HCT116 (cell line): ENCODE measurements around the gene AGMAT. TPM values are rescaled to one million over a fixed set of nuclear protein-coding genes. Genes with fewer than 3 reads are reported as not detected.

Experiments
- ATAC-seq: fragments of 200-7000 bp; cut with Tn5 transposase; 2 replicates; pipeline ENCODE4 v1.9.1; 2020; ENCODE audit warnings: mild to moderate bottlenecking, moderate library complexity
- BruUV-seq: library from RNA; stranded (reverse); fragments of 400-500 nt; replicated peaks from 2 replicates; lab custom pipeline; 2021; lab: Mats Ljungman, UMichigan
- CTCF ChIA-PET: fragments of 300-600 bp; sonication (Branson Sonifier 250); formaldehyde crosslinking; loops from one replicate; lab custom pipeline; 2021; ENCODE audit warnings: antibody characterized with exemption; lab: Charles Lee
- POLR2A ChIA-PET: fragments of 300-600, 350-600 bp; sonication (Branson Sonifier 250); formaldehyde crosslinking; loops from one replicate; lab custom pipeline; 2021; ENCODE audit warnings: antibody characterized with exemption; lab: Charles Lee
- RAD21 ChIA-PET, 2 experiments: fragments of 300-600 bp; sonication (Branson Sonifier 250); formaldehyde crosslinking; loops; one replicate each; lab custom pipeline; 2023; ENCODE audit warnings: low total read pairs in 2 of 2; ENCODE audit not compliant: uncharacterized antibody in 2 of 2, unreplicated experiment in 2 of 2, low non-redundant PET in 1 of 2; lab: Charles Lee
- DNase-seq: peaks from one replicate; pipeline ENCODE4 v3.0.0-alpha.2; 2010; ENCODE audit warnings: low read depth, low spot score
- H2AFZ ChIP-seq: fragments of 200-600 bp; shearing (Covaris generic), sonication (generic); 2 replicates; pipeline ENCODE4 v1.6.1; 2017; ENCODE audit warnings: low read depth, mixed run types, mixed read lengths, antibody characterized with exemption, low read length; ENCODE audit not compliant: poor library complexity, severe bottlenecking
- H3K27ac ChIP-seq: 2 replicates; pipeline ENCODE4 v1.5.1; 2012; ENCODE audit warnings: low read depth, low read length
- H3K27me3 ChIP-seq: fragments of 200-600 bp; sonication (generic); 2 replicates; pipeline ENCODE4 v1.6.1; 2016; ENCODE audit warnings: mixed run types, low read length, mixed read lengths; ENCODE audit not compliant: insufficient read depth
- H3K36me3 ChIP-seq, 2 experiments: fragments of 200-500 bp in 1 of 2; fragments of 200-600 bp in 1 of 2; sonication (Bioruptor generic) in 1 of 2; sonication (generic) in 1 of 2; 2 replicates each; pipeline versions ENCODE4 v1.5.1 to v1.6.1; 2014 to 2016; ENCODE audit warnings: low read length in 2 of 2, inconsistent platforms in 1 of 2, mixed read lengths in 1 of 2, mixed run types in 1 of 2; ENCODE audit not compliant: insufficient read depth in 2 of 2, control insufficient read depth in 1 of 2
- H3K4me1 ChIP-seq, 2 experiments: fragments of 200-600 bp in 1 of 2; sonication (generic) in 1 of 2; 2 replicates each; pipeline versions ENCODE4 v1.5.1 to v1.6.1; 2012 to 2017; ENCODE audit warnings: low read length in 2 of 2, inconsistent platforms in 1 of 2, mild to moderate bottlenecking in 1 of 2, mixed read lengths in 1 of 2, mixed run types in 1 of 2, moderate library complexity in 1 of 2; ENCODE audit not compliant: insufficient read depth in 2 of 2, control insufficient read depth in 1 of 2
- H3K4me2 ChIP-seq: fragments of 200-600 bp; sonication (generic); 2 replicates; pipeline ENCODE4 v1.6.1; 2017; ENCODE audit warnings: mixed run types, low read length, mixed read lengths
- H3K4me3 ChIP-seq, 2 experiments: fragments of 200-600 bp in 1 of 2; sonication (generic) in 1 of 2; replicated peaks in 1 of 2; 2 replicates each; pipeline ENCODE4 v1.5.1; 2011 to 2016; ENCODE audit warnings: low read length in 2 of 2, control low read depth in 1 of 2, low read depth in 1 of 2, mild to moderate bottlenecking in 1 of 2, mixed read lengths in 1 of 2, mixed run types in 1 of 2
- H3K79me2 ChIP-seq: fragments of 200-600 bp; sonication (generic); 2 replicates; pipeline ENCODE4 v1.6.1; 2017; ENCODE audit warnings: mild to moderate bottlenecking, mixed run types, low read length, moderate library complexity, mixed read lengths; ENCODE audit not compliant: insufficient read depth
- H3K9ac ChIP-seq: fragments of 200-600 bp; sonication (generic); 2 replicates; pipeline ENCODE4 v1.6.1; 2016; ENCODE audit warnings: low read length, mixed read lengths
- H3K9me2 ChIP-seq: fragments of 200-600 bp; sonication (generic), shearing (Covaris generic); 2 replicates; pipeline ENCODE4 v1.6.1; 2017; ENCODE audit warnings: mixed run types, mild to moderate bottlenecking, moderate library complexity; ENCODE audit not compliant: insufficient read depth
- H3K9me3 ChIP-seq, 2 experiments: fragments of 200-500 bp in 1 of 2; fragments of 200-600 bp in 1 of 2; sonication (Bioruptor generic) in 1 of 2; sonication (generic) in 1 of 2; 2 replicates each; pipeline ENCODE4 v1.6.1; 2014 to 2017; ENCODE audit warnings: low read length in 2 of 2, mixed read lengths in 2 of 2, inconsistent platforms in 1 of 2, low read depth in 1 of 2, mild to moderate bottlenecking in 1 of 2, mixed run types in 1 of 2, moderate library complexity in 1 of 2; ENCODE audit not compliant: control insufficient read depth in 1 of 2, insufficient read depth in 1 of 2
- H4K20me1 ChIP-seq: fragments of 200-600 bp; sonication (generic), shearing (Covaris generic); 2 replicates; pipeline ENCODE4 v1.6.1; 2017; ENCODE audit warnings: mixed run types, mild to moderate bottlenecking, moderate library complexity; ENCODE audit not compliant: insufficient read depth
- CBX3 ChIP-seq: IDR thresholded peaks from 2 replicates; pipeline ENCODE4 v1.6.1; 2012; ENCODE audit warnings: low read depth
- EGR1 ChIP-seq: IDR thresholded peaks from 2 replicates; pipeline ENCODE4 v1.6.1; 2012; ENCODE audit warnings: low read depth
- ELF1 ChIP-seq: IDR thresholded peaks from 2 replicates; pipeline ENCODE4 v1.6.1; 2012; ENCODE audit warnings: low read depth, borderline replicate concordance
- EZH2phosphoT487 ChIP-seq: fragments of 200-600 bp; IDR thresholded peaks from 2 replicates; pipeline ENCODE4 v1.6.1; 2018; ENCODE audit warnings: antibody characterized with exemption, borderline replicate concordance
- FOSL1 ChIP-seq: IDR thresholded peaks from 2 replicates; pipeline ENCODE4 v1.6.1; 2012; ENCODE audit warnings: low read depth
- JUND ChIP-seq: IDR thresholded peaks from 2 replicates; pipeline ENCODE4 v1.6.1; 2012
- POLR2A ChIP-seq: IDR thresholded peaks from 2 replicates; pipeline ENCODE4 v1.7.0; 2011; ENCODE audit warnings: borderline replicate concordance; ENCODE audit not compliant: insufficient read depth, insufficient read length; ENCODE audit errors: extremely low read depth
- POLR2AphosphoS5 ChIP-seq: IDR thresholded peaks from 2 replicates; pipeline ENCODE4 v1.6.1; 2011; ENCODE audit warnings: mild to moderate bottlenecking, low read depth, low read length, moderate library complexity
- RAD21 ChIP-seq: IDR thresholded peaks from 2 replicates; pipeline ENCODE4 v1.6.1; 2012; ENCODE audit warnings: low read depth, mild to moderate bottlenecking
- SIN3A ChIP-seq: IDR thresholded peaks from 2 replicates; pipeline ENCODE4 v1.6.1; 2012; ENCODE audit warnings: low read depth
- SP1 ChIP-seq: IDR thresholded peaks from 2 replicates; pipeline ENCODE4 v1.6.1; 2012; ENCODE audit warnings: low read depth
- SRF ChIP-seq: IDR thresholded peaks from 2 replicates; pipeline ENCODE4 v1.6.1; 2012; ENCODE audit warnings: low read depth
- TCF7L2 ChIP-seq: IDR thresholded peaks from 2 replicates; pipeline ENCODE4 v1.7.0; 2011; ENCODE audit warnings: borderline replicate concordance, inconsistent platforms; ENCODE audit not compliant: insufficient read depth, insufficient read length; ENCODE audit errors: extremely low read depth
- YY1 ChIP-seq: IDR thresholded peaks from 2 replicates; pipeline ENCODE4 v1.6.1; 2011; ENCODE audit warnings: low read length, low read depth, moderate library complexity, mild to moderate bottlenecking; ENCODE audit not compliant: insufficient replicate concordance; ENCODE audit errors: extremely low read depth
- ZBTB33 ChIP-seq: IDR thresholded peaks from 2 replicates; pipeline ENCODE4 v1.6.1; 2011; ENCODE audit warnings: mild to moderate bottlenecking, low read length, moderate library complexity; ENCODE audit not compliant: insufficient replicate concordance; ENCODE audit errors: extremely low read depth
- ZFX ChIP-seq: fragments of 450-650 bp; IDR thresholded peaks from 2 replicates; pipeline ENCODE4 v1.6.1; 2017
- ZNF274 ChIP-seq: fragments of 200-500 bp; sonication (Bioruptor generic); IDR thresholded peaks from 2 replicates; pipeline ENCODE4 v1.6.1; 2014; ENCODE audit warnings: mild to moderate bottlenecking, low read depth, low read length, inconsistent platforms
- intact Hi-C: fragments of 100-400 bp; cut with micrococcal nuclease; formaldehyde crosslinking; loops from 2 replicates; pipeline ENCODE4 v1.10.0; 2022
- total RNA-seq: library from RNA; stranded (reverse); gene quantifications from one replicate; pipeline ENCODE4 v1.2.1, GENCODE V29; 2021; ENCODE audit not compliant: unreplicated experiment
- TF ChIP-seq, protein P1 (sequence below): IDR thresholded peaks from 2 replicates; pipeline ENCODE4 v1.6.1; 2012
- TF ChIP-seq, protein P2 (sequence below): IDR thresholded peaks from 2 replicates; pipeline ENCODE4 v1.6.1; 2012

AGMAT gene
- total RNA-seq, 1 experiment from 2014 or later: not detected

GRCh38 chr1:15622712-15623373 is 38.0 kb upstream of the AGMAT start:
- Histone ChIP-seq H3K9me3 (no peaks in the 10 kb centered on the region), H3K9ac (no peak overlapping the region), H3K36me3 (peaks cover 9 to 22% of the 10 kb centered on the region in 2 experiments; a peak in 3 of 4 replicates), H3K27me3 (no peaks in the 10 kb centered on the region), H3K27ac (no peak overlapping the region), H3K9me2 (no peaks in the 10 kb centered on the region), H3K4me1 (peaks cover 2 to 24% of the 10 kb centered on the region in 2 experiments; a peak in 2 of 4 replicates), H3K4me3 (no peak overlapping the region), H3K4me2 (no peak overlapping the region), H2AFZ (no peak overlapping the region), H3K79me2 (peaks cover 100% of the 10 kb centered on the region), H4K20me1 (peaks cover 8% of the 10 kb centered on the region; the same call in 1 of the 2 replicates)
- ChIA-PET POLR2A (no interaction called here), CTCF (no interaction called here), RAD21 (no interaction called here)
- intact Hi-C loops: no loop called here
- BruUV-seq: no TSS peak
- DNase-seq: no peak
- TF ChIP-seq, protein P1, sequence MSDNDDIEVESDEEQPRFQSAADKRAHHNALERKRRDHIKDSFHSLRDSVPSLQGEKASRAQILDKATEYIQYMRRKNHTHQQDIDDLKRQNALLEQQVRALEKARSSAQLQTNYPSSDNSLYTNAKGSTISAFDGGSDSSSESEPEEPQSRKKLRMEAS: no peak
- no peak for TF ChIP-seq POLR2A
- ATAC-seq: no peak

DNA sequence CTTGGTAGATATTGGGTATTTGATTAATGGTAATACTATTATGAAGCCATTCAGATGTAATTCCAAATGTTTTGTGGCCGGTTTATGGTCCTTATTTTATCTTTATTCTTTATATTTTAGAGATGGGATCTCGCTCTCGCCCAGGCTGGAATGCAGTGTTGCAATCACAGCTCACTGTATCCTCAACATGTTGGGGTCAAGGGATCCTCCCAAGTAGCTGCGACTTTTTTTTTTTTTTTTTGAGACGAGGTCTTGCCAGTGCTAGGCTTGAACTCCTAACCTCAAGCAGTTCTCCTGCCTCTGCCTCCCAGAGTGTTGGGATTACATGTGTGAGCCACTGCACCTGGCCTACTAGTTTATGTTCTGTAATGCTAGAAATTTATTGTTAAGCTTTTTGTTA is 37.1 kb upstream of the AGMAT start:
- CTCF ChIA-PET: no interaction called here
- H3K4me1 ChIP-seq: peaks cover 2 to 25% of the 10 kb centered on the region in 2 experiments; a peak in 2 of 4 replicates
- H2AFZ ChIP-seq: no peak overlapping the region
- no peak overlapping the region for H3K9ac ChIP-seq
- no peak overlapping the region for H3K27ac ChIP-seq
- no peaks in the 10 kb centered on the region for H3K9me2 ChIP-seq
- TF ChIP-seq ZNF274: no peak
- TF ChIP-seq, protein P1: no peak
- no peak for TF ChIP-seq RAD21
- TF ChIP-seq ZBTB33: no peak
- TF ChIP-seq CBX3: no peak
- no peak for TF ChIP-seq EGR1
- no peak for TF ChIP-seq SRF
- TF ChIP-seq, protein P2, sequence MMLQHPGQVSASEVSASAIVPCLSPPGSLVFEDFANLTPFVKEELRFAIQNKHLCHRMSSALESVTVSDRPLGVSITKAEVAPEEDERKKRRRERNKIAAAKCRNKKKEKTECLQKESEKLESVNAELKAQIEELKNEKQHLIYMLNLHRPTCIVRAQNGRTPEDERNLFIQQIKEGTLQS: no peak
- TF ChIP-seq YY1: no peak
- no peak for TF ChIP-seq ELF1
- no peak for TF ChIP-seq SIN3A
- no peak for TF ChIP-seq JUND
- TF ChIP-seq FOSL1: no peak
- no peak for TF ChIP-seq EZH2phosphoT487
- no peak for TF ChIP-seq ZFX
- TF ChIP-seq TCF7L2: no peak
- no peak for TF ChIP-seq SP1
- TF ChIP-seq POLR2AphosphoS5: no peak
- DNase-seq (no peak), ATAC-seq (no peak)
- no peaks in the 10 kb centered on the region for H3K9me3 ChIP-seq
- no peak overlapping the region for H3K4me2 ChIP-seq
- intact Hi-C loops: no loop called here
- H3K27me3 ChIP-seq: no peaks in the 10 kb centered on the region
- H3K79me2 ChIP-seq: peaks cover 96% of the 10 kb centered on the region
- RAD21 ChIA-PET: no interaction called here
- POLR2A ChIA-PET: no interaction called here
- H4K20me1 ChIP-seq: peaks cover 8% of the 10 kb centered on the region; the same call in 1 of the 2 replicates
- H3K36me3 ChIP-seq: peaks cover 3 to 18% of the 10 kb centered on the region in 2 experiments; a peak in 2 of 4 replicates
- no TSS peak for BruUV-seq
- H3K4me3 ChIP-seq: no peak overlapping the region
